Activated CD8-positive, alpha-beta memory T cell treated with anti-CD3 and anti-CD28 coated beads, Interleukin-2, amount 50 U/mL, for 4 hours (primary cell): Measurements from ENCODE around the gene MRPL24.

ENCODE experiments used
- DNase-seq: peaks from one replicate; pipeline ENCODE4 v3.0.0-alpha.2; 2020

The MRPL24 gene

GRCh38 chr1:156743367-156744302 is 2.7 kb upstream of the MRPL24 start:
- no peak for DNase-seq

- DNase-seq: no peak
Measured at GRCh38 chr1:156742801-156743200, 1.9 kb upstream of the MRPL24 start.

DNA sequence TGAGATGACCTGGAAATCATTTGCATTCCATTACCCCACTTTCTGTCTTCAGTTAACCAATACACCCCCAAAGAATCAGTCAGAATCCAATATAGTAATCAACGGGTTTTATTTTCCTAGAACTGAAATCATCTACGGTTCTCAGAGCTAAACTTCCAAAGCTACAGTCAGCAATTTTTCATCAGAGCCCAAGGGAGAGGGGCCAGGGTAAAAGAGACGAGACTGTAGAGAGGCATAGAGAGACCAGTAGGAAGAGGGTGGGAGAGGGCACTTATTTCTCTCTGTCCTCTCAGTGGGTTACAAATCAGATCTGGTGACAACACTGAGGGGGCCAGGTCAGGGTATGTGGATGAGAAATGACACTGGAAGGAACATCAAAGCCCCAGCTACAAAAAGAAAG is 1.1 kb upstream of the MRPL24 start:
- DNase-seq: no peak

- no peak for DNase-seq
Measured at GRCh38 chr1:156741481-156741983, 644 bp upstream of the MRPL24 start.

GRCh38 chr1:156740237-156740740 is 599 bp downstream of the MRPL24 start:
- DNase-seq: no peak

DNA sequence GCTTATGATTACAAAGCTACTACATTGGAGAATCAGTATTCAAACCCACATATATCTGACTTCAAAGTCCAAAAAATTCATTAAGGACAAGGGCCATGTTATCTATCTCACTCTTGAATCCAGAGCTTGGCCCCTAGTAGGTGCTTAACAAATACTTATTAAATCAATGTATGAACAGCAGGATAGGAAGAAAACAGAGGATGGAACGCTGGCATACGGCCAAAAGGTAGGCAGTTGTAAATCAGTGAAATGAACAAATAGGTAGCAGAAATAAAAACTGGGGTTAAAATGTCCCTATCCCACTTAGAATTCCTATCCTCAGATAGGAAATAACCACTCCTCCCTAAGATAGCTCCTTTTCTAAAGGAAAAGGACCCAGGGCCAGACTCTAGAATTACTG is 2.0 kb downstream of the MRPL24 start:
- no peak for DNase-seq

DNA sequence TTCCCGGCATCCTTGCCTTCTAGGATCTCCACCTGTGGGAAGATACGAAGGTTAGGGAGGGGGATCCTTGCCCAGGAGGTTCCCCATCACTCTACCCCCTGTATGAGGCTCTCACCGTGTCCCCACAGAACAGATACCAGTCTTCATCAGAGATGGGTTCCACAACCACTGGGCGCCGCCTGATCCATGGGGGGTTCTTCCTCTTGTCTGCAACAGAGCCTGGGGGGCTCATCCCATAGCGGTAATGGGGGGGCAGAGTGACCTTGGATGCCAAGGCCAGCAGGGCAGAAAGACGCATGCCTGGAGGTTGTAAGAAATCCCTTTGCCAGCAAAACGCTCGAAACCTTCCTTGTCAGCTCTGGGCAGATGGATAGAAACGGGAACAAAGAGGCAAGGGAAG is 2.5 kb downstream of the MRPL24 start:
- DNase-seq: no peak

- no peak for DNase-seq
Measured at GRCh38 chr1:156733989-156734584, 6.8 kb downstream of the MRPL24 start.

GRCh38 chr1:156728599-156729462 is 12.1 kb downstream of the MRPL24 start, which contains the start of gene ISG20L2:
ISG20L2 (minus strand) TSS chr1:156728766; CDS start chr1:156727652, 1,114 bp downstream.
- DNase-seq: peak; percentile 93

GRCh38 chr1:156727926-156728598 is 12.8 kb downstream of the MRPL24 start, which contains the start of gene METTL25B:
METTL25B (plus strand) TSS chr1:156728469; CDS start chr1:156729105, 636 bp downstream.
- DNase-seq: peak; percentile 64

DNA sequence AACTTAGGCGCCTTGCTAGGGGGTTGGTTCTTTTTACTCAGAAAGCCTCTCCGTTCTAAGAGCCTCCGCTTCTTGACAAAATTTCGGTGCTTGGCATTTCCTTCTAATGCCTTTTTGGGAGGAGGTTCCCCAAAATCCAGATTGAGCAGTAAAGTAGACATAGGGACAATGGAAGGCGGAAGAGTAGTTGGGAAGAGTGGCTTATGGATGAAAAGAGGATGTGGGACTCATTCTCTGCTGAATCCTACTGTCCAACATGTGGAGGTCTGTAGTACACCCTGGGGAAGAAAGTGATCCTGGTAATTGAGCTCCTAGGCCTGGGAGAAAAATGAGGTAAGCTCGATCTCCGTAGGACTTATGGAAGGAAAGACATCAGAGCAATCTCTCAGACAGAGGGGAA is 13.4 kb downstream of the MRPL24 start:
- DNase-seq: no peak

DNA sequence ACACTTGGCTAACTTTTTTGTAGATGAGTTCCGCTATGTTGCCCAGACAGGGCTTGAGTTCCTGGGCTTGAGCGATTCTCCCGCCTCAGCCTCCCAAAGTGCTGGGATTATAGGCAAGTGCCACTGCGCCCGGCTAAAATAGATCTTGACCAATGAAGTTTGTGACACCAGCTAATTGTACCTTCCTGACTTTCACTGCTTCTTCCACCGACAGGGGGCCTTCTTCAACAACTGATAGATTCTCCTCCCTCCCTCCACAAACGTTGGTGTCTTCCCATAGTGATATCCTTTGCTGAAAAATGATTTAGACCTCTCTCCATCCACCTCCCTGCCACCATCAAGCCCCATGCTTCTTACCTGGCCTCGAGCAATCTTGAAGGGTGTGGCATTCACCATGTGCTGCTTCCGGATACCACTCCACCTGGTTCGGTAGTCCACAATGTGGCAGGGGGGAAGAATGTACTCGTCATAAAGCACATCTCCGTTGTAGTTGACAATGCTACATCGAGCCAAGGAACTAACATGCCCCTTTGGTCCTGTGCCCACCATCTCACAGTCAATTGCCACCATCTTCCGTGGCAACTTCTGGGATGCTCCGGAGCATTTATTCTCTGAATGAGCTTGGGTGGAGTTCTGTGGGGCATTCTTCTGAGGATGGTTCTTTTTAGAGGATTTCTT is 14.2 kb downstream of the MRPL24 start:
- peak; percentile 42 for DNase-seq

GRCh38 chr1:156725683-156726280 is 15.1 kb downstream of the MRPL24 start:
- peak; percentile 80 for DNase-seq

GRCh38 chr1:156721535-156721934 is 19.4 kb downstream of the MRPL24 start:
- DNase-seq: no peak

DNA sequence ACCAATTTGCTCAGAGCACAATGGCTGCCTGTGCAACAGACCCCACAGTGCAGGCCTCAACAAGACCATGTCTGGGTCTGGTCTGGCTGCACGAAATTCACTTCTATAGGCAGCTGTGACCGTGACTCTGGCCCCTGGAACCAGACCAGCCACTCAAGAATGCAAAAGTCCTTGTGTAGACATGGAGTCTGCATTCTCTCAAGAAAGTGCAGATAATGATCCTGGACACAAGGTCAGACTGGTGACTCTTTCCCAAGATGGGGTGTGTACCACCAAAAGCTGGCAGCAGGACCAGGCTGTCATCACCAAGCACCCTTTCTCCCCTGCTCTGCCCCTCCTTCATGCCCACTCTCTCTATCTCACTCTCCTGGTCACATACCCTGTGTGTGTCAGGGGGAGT is 19.8 kb downstream of the MRPL24 start:
- DNase-seq: no peak

GRCh38 chr1:156717351-156717750 is 23.5 kb downstream of the MRPL24 start:
- DNase-seq: no peak

- DNase-seq: no peak
Measured at GRCh38 chr1:156714830-156715229, 26.1 kb downstream of the MRPL24 start.

DNA sequence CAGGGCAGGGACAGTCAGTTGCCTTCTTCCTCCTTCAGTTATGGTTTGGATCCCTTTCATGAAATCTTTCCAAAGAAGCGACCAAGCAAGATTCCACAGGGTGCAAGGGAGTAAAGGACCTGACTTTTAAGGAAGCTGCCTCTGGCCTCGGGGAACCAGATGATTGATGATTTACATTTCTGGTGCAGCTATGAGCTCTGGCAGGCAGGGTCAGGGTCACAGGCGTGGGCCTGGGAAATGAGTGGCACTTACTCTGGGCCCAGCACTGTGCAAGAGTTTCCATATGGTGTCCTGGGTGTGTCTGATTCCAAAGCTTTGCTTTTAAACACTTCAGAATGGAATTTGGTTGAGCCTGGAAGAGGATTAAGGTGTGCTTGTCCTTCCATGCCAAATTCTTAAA is 28.3 kb downstream of the MRPL24 start:
- no peak for DNase-seq

DNA sequence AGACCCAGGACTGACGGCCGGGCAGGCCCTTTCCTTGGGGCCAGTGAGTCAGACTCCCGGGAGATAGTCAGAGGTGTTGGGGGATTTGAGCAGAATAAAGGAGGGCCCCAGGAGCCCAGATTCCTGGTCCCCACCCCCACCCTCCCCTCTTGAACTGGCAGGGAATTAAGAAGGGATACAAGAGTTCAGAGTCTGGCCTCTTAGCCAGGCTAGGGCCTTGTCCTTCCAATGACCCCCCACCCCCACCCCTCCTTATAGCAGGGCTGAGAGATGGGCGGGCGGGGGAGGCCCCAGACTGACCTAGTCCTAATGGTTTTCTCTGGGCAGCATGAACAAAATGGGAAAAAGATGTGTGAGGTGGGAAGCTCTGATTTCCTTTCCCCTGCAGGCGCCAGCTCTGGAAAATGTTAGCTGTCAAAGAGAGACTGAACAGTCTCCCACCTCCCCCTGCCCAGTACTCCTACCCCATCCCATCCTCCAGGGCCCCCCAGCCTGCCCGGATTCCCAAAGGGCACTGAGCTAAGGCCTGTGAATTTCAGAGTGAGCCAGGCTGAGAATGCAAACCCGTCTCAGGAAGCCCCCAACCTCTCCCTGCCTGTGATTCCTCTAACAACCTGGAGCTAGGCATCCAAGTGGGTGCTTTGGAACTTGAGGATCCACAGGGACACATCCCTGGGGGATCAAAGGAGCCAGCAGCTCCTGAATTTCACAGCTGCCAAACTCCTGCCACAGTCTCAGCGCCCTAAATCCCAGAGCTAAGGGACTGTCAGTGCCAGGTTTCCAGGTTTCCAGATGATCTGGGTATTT is 29.7 kb downstream of the MRPL24 start:
- DNase-seq: no peak
